IMR-90 (cell line): Measurements from ENCODE around the gene EPC2. TPM values are rescaled to one million over a fixed set of nuclear protein-coding genes. Genes with fewer than 3 reads are reported as not detected.
"Not testable (repeated sequence)": the region's sequence is repeated elsewhere in the genome, so short reads cannot be mapped to it uniquely, and the experiment has no call there.

ENCODE experiments used
- ATAC-seq: fragments of 200-7000 bp; cut with Tn5 transposase; 2 replicates; pipeline ENCODE4 v1.9.1; 2020; ENCODE audit warnings: low read depth, mild to moderate bottlenecking, moderate library complexity
- BruUV-seq: library from RNA; stranded (reverse); fragments of 400-500 nt; replicated peaks from 2 replicates; lab custom pipeline; 2021; lab: Mats Ljungman, UMichigan
- CTCF ChIA-PET: fragments of 300-600 bp; formaldehyde crosslinking; extraction: SDS; loops from one replicate; lab custom pipeline; 2021; ENCODE audit warnings: antibody characterized with exemption; lab: Yijun Ruan, JAX
- POLR2A ChIA-PET: fragments of 300-600 bp; sonication (Branson Sonifier 250); formaldehyde crosslinking; loops from one replicate; lab custom pipeline; 2022; ENCODE audit warnings: antibody characterized with exemption; ENCODE audit not compliant: unreplicated experiment; lab: Charles Lee
- DNase-seq: peaks from one replicate; pipeline ENCODE4 v3.0.0; 2013
- H2AFZ ChIP-seq: replicated peaks from 2 replicates; pipeline ENCODE3; 2013; ENCODE audit warnings: low read length, mild to moderate bottlenecking; ENCODE audit not compliant: poor library complexity
- H2AK5ac ChIP-seq: 2 replicates; pipeline ENCODE4 v1.6.1; 2013; ENCODE audit warnings: low read depth, low read length, inconsistent platforms
- H2AK9ac ChIP-seq: replicated peaks from 2 replicates; pipeline ENCODE3; 2013; ENCODE audit warnings: mild to moderate bottlenecking, low read depth, low read length, moderate library complexity; ENCODE audit not compliant: poor library complexity
- H2BK120ac ChIP-seq: 2 replicates; pipeline ENCODE4 v1.6.1; 2013; ENCODE audit warnings: low read depth, low read length, inconsistent platforms
- H2BK15ac ChIP-seq: 3 replicates; pipeline ENCODE4 v1.6.1; 2013; ENCODE audit warnings: low read depth, low read length, inconsistent platforms
- H2BK20ac ChIP-seq: 2 replicates; pipeline ENCODE4 v1.6.1; 2013; ENCODE audit warnings: low read depth, mild to moderate bottlenecking, inconsistent platforms, low read length, moderate library complexity
- H2BK5ac ChIP-seq: 2 replicates; pipeline ENCODE4 v1.6.1; 2013; ENCODE audit warnings: mild to moderate bottlenecking, low read depth, low read length, inconsistent platforms; ENCODE audit not compliant: poor library complexity, severe bottlenecking
- H3K14ac ChIP-seq: replicated peaks from 2 replicates; pipeline ENCODE4 v1.6.1; 2013; ENCODE audit warnings: low read depth, low read length, inconsistent platforms
- H3K18ac ChIP-seq: 2 replicates; pipeline ENCODE4 v1.6.1; 2013; ENCODE audit warnings: low read depth, low read length, control low read depth
- H3K23ac ChIP-seq: 2 replicates; pipeline ENCODE4 v1.6.1; 2013; ENCODE audit warnings: low read depth, low read length, inconsistent platforms
- H3K27ac ChIP-seq: 2 replicates; pipeline ENCODE4 v1.5.1; 2013; ENCODE audit warnings: mild to moderate bottlenecking, control low read depth, low read length; ENCODE audit not compliant: insufficient read depth
- H3K27me3 ChIP-seq: 2 replicates; pipeline ENCODE4 v1.6.1; 2013; ENCODE audit warnings: low read length; ENCODE audit not compliant: control insufficient read depth, insufficient read depth
- H3K36me3 ChIP-seq: 2 replicates; pipeline ENCODE4 v1.6.1; 2013; ENCODE audit warnings: low read length, mixed read lengths; ENCODE audit not compliant: control insufficient read depth, insufficient read depth
- H3K4ac ChIP-seq: 2 replicates; pipeline ENCODE4 v1.6.1; 2013; ENCODE audit warnings: low read depth, low read length, inconsistent platforms
- H3K4me1 ChIP-seq: 2 replicates; pipeline ENCODE4 v1.6.1; 2013; ENCODE audit warnings: low read length, mixed read lengths; ENCODE audit not compliant: control insufficient read depth, insufficient read depth
- H3K4me2 ChIP-seq: 2 replicates; pipeline ENCODE4 v1.6.1; 2013; ENCODE audit warnings: low read depth, mild to moderate bottlenecking, control low read depth, low read length, moderate library complexity
- H3K4me3 ChIP-seq: 2 replicates; pipeline ENCODE4 v1.5.1; 2013; ENCODE audit warnings: low read depth, mild to moderate bottlenecking, control low read depth, low read length, moderate library complexity; ENCODE audit not compliant: insufficient read depth
- H3K56ac ChIP-seq: 2 replicates; pipeline ENCODE4 v1.6.1; 2013; ENCODE audit warnings: low read length, inconsistent platforms; ENCODE audit not compliant: insufficient read depth; ENCODE audit errors: extremely low read depth
- H3K79me1 ChIP-seq, 2 experiments: 2 replicates each; pipeline ENCODE4 v1.6.1; 2013; ENCODE audit warnings: low read length in 2 of 2, inconsistent platforms in 1 of 2, low read depth in 1 of 2
- H3K9ac ChIP-seq: 2 replicates; pipeline ENCODE4 v1.6.1; 2013; ENCODE audit warnings: low read depth, low read length, control low read depth
- H3K9me1 ChIP-seq: 2 replicates; pipeline ENCODE4 v1.6.1; 2013; ENCODE audit warnings: low read length, inconsistent platforms; ENCODE audit not compliant: insufficient read depth
- H3K9me3 ChIP-seq: 2 replicates; pipeline ENCODE4 v1.6.1; 2013; ENCODE audit warnings: low read length; ENCODE audit not compliant: control insufficient read depth, insufficient read depth
- H4K20me1 ChIP-seq: 2 replicates; pipeline ENCODE4 v1.6.1; 2013; ENCODE audit warnings: low read length, inconsistent platforms; ENCODE audit not compliant: insufficient read depth
- H4K5ac ChIP-seq: 2 replicates; pipeline ENCODE4 v1.6.1; 2013; ENCODE audit warnings: mild to moderate bottlenecking, low read depth, low read length, control low read depth
- H4K8ac ChIP-seq, 2 experiments: 2 replicates each; pipeline ENCODE4 v1.6.1; 2013; ENCODE audit warnings: low read depth in 2 of 2, low read length in 2 of 2, control low read depth in 1 of 2, inconsistent platforms in 1 of 2
- H4K91ac ChIP-seq: 2 replicates; pipeline ENCODE4 v1.6.1; 2013; ENCODE audit warnings: low read depth, low read length, inconsistent platforms; ENCODE audit not compliant: insufficient read depth
- WGBS, 2 experiments: methylation state at CpG; one replicate each; pipeline versions ENCODE4 v1.1.5 to v1.1.7; 2013; ENCODE audit warnings: missing lambda C conversion rate in 2 of 2; ENCODE audit not compliant: insufficient read length in 1 of 2; ENCODE audit errors: extremely low coverage in 2 of 2; 5-methylcytosine and 5-hydroxymethylcytosine counted together
- dilution Hi-C: fragments of 300-500 bp; cut with HindIII; formaldehyde crosslinking; loops from one replicate; pipeline ENCODE4 v1.14.3; 2018; ENCODE audit warnings: low sequenced_read_pairs; ENCODE audit not compliant: unreplicated experiment
- in situ Hi-C: fragments of 300-500 bp; cut with MboI; formaldehyde crosslinking; loops from 3 replicates; pipeline ENCODE4 v1.14.3; 2019; ENCODE audit warnings: low sequenced_read_pairs, inconsistent platforms, mixed read lengths
- intact Hi-C: fragments of 100-400 bp; cut with micrococcal nuclease; formaldehyde crosslinking; loops from 2 replicates; pipeline ENCODE4 v1.10.0; 2022
- polyA plus RNA-seq, 3 experiments: library from polyadenylated mRNA; depleted of rRNA; stranded (reverse); fragments of >200 nt; gene quantifications; 2 replicates each; pipeline ENCODE4 v1.2.3, GENCODE V29; 2012; ENCODE audit warnings: low replicate concordance in 1 of 3
- total RNA-seq: library from RNA; depleted of rRNA; stranded (reverse); fragments of >200 nt; gene quantifications from 2 replicates; pipeline ENCODE4 v1.2.3, GENCODE V29; 2012

EPC2 gene
- total and polyA plus RNA-seq, 2 of the 4 experiments (the other 2 are of a cell fraction) = 10.6 to 22.6 TPM

GRCh38 chr2:148647711-148648110 lies 3.2 kb downstream of the EPC2 start:
- H3K23ac ChIP-seq, ATAC-seq, H4K5ac ChIP-seq, H3K18ac ChIP-seq, DNase-seq, H2AFZ ChIP-seq, CTCF ChIA-PET, H3K27ac ChIP-seq, H2BK20ac ChIP-seq, dilution Hi-C loops, H3K14ac ChIP-seq, H3K4ac ChIP-seq, H3K4me1 ChIP-seq, H2AK5ac ChIP-seq, H3K4me3 ChIP-seq, H3K27me3 ChIP-seq, H3K4me2 ChIP-seq, H3K9me1 ChIP-seq, H2AK9ac ChIP-seq, H3K9me3 ChIP-seq, H3K36me3 ChIP-seq, H4K8ac ChIP-seq, H2BK15ac ChIP-seq, H3K9ac ChIP-seq, H2BK5ac ChIP-seq, H2BK120ac ChIP-seq, H3K56ac ChIP-seq, H4K91ac ChIP-seq: not testable (repeated sequence)
- in situ Hi-C loops (loop anchor here (25.0 kb wide), 2 partner anchors 315 to 665 kb away; no protein-coding TSS in a partner anchor), intact Hi-C loops (loop anchor here (5.0 to 10.0 kb wide), 4 partner anchors 135 to 917 kb away; partner anchors contain the start of gene KIF5C)
- POLR2A ChIA-PET = interaction anchor here (0.6 kb wide), 1 partner anchor 13 kb away, joined by 3 read pairs; no protein-coding TSS in a partner anchor
- peaks cover 58% of the 10 kb centered on the region for H4K20me1 ChIP-seq
- BruUV-seq = TSS peak; percentile 18
- 100% methylated on average over 5 of the region's 12 CpGs; no CpG with 5 or more reads in 1 of the 2 experiments for WGBS, 2 experiments
- H3K79me1 ChIP-seq = peaks cover 8 to 28% of the 10 kb centered on the region in 2 experiments
